Ascending aorta (tissue), 2 donors: ENCODE results near the gene DIDO1. TPM values are rescaled to one million over a fixed set of nuclear protein-coding genes. Genes with fewer than 3 reads are reported as not detected.

Source experiments
- DNase-seq, 2 donors: peaks; one replicate each; pipeline ENCODE4 v3.0.0-alpha.2; 2019; ENCODE audit warnings: low spot score in 2 of 2
- H3K27ac ChIP-seq, 2 donors: fragments of 200-600 bp; sonication (generic); one replicate each; pipeline ENCODE4 v1.5.1; 2016 to 2017; ENCODE audit warnings: mild to moderate bottlenecking in 1 of 2
- H3K27me3 ChIP-seq: fragments of 200-600 bp; sonication (generic); one replicate; pipeline ENCODE4 v1.5.1; 2017
- H3K36me3 ChIP-seq, 2 donors: fragments of 200-600 bp; sonication (generic); one replicate each; pipeline ENCODE4 v1.5.1; 2016
- H3K4me1 ChIP-seq, 2 donors: fragments of 200-600 bp; sonication (generic); one replicate each; pipeline ENCODE4 v1.5.1; 2016 to 2017; ENCODE audit warnings: mild to moderate bottlenecking in 1 of 2
- H3K4me3 ChIP-seq, 2 donors: fragments of 200-600 bp; sonication (generic); one replicate each; pipeline ENCODE4 v1.5.1; 2016 to 2017; ENCODE audit warnings: mild to moderate bottlenecking in 1 of 2
- H3K9me3 ChIP-seq, 2 donors: fragments of 200-600 bp; sonication (generic); one replicate each; pipeline ENCODE4 v1.5.1; 2016
- CTCF ChIP-seq, 3 experiments: fragments of 200-600 bp in 2 of 3; fragments of 450-650 bp in 1 of 3; sonication (generic) in 2 of 3; IDR thresholded peaks; one replicate each; pipeline ENCODE4 v1.5.1; 2016 to 2019; ENCODE audit warnings: antibody characterized with exemption in 3 of 3, mild to moderate bottlenecking in 1 of 3, moderate library complexity in 1 of 3
- intact Hi-C: fragments of 100-400 bp; cut with DNase I; formaldehyde crosslinking; loops from one replicate; pipeline ENCODE4 v1.15.1; 2023
- total RNA-seq: library from RNA; depleted of rRNA; stranded (reverse); fragments of >200 nt; gene quantifications from one replicate; pipeline ENCODE4 v1.1.0, GENCODE V29; 2016

The DIDO1 gene
- total RNA-seq, 1 donor from 2014 or later: 42.4 TPM

DNA sequence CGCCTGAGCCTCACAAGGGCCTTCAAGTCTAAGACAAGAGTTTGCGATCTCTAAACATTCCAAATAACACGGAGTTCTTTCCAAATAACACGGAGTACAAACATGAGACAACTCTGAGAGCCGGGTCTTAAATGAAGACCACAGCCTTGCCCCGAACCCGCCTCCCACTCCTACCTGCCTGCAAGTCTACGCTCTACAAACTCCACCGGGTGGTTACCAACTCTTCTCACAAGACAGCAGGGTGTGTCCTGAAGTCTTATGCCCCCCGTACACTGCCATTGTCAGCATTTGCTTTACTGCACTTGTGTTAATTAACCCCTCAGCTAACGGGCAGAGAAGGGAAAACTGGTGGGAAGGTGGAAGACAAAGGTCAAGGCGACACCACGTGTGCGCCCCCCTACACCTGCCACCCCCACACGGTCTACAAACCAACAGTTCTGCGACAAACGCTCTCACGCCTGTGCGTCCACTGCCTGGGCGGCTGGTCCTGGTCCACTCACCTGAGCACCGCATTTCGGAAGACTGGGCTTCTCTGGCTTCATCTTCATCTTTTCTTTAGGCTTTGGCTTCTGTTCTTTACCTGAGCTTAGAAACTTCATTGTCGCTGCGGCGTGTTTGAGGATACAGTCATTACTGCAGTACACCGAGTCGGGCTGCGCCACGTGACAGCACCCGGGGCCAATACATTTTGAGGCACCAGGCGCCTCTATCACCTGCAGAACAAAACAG is 19.5 kb downstream of the DIDO1 start:
- H3K27me3 ChIP-seq: no peaks in the 10 kb centered on the region
- DNase-seq: no peak
- no peak for TF ChIP-seq CTCF (IDR thresholded peaks at IDR 0.05)
- no peak overlapping the region for H3K27ac ChIP-seq
- peaks cover 86 to 100% of the 10 kb centered on the region in 2 donors for H3K36me3 ChIP-seq
- intact Hi-C loops: no loop called here
- no peak overlapping the region for H3K4me3 ChIP-seq
- H3K4me1 ChIP-seq: peaks cover 0 to 3% of the 10 kb centered on the region in 2 donors
- no peaks in the 10 kb centered on the region for H3K9me3 ChIP-seq

- Histone ChIP-seq H3K9me3 (no peaks in the 10 kb centered on the region), H3K4me1 (peaks cover 0 to 3% of the 10 kb centered on the region in 2 donors), H3K36me3 (peaks cover 82 to 100% of the 10 kb centered on the region in 2 donors), H3K27me3 (no peaks in the 10 kb centered on the region), H3K27ac (no peak overlapping the region), H3K4me3 (no peak overlapping the region)
- no peak for DNase-seq
- TF ChIP-seq CTCF (IDR thresholded peaks at IDR 0.05): no peak
- intact Hi-C loops: no loop called here
These were observed 20.1 kb downstream of the DIDO1 start for GRCh38 chr20:62906209-62906608.

- DNase-seq: no peak
- peaks cover 76 to 99% of the 10 kb centered on the region in 2 donors for H3K36me3 ChIP-seq
- H3K9me3 ChIP-seq: no peaks in the 10 kb centered on the region
- TF ChIP-seq CTCF (IDR thresholded peaks at IDR 0.05): no peak
- peaks cover under 1 to 5% of the 10 kb centered on the region in 2 donors for H3K4me1 ChIP-seq
- intact Hi-C loops: no loop called here
- H3K4me3 ChIP-seq: no peak overlapping the region
- no peaks in the 10 kb centered on the region for H3K27me3 ChIP-seq
- no peak overlapping the region for H3K27ac ChIP-seq
These were observed 20.7 kb downstream of the DIDO1 start for GRCh38 chr20:62905536-62906117.

DNA sequence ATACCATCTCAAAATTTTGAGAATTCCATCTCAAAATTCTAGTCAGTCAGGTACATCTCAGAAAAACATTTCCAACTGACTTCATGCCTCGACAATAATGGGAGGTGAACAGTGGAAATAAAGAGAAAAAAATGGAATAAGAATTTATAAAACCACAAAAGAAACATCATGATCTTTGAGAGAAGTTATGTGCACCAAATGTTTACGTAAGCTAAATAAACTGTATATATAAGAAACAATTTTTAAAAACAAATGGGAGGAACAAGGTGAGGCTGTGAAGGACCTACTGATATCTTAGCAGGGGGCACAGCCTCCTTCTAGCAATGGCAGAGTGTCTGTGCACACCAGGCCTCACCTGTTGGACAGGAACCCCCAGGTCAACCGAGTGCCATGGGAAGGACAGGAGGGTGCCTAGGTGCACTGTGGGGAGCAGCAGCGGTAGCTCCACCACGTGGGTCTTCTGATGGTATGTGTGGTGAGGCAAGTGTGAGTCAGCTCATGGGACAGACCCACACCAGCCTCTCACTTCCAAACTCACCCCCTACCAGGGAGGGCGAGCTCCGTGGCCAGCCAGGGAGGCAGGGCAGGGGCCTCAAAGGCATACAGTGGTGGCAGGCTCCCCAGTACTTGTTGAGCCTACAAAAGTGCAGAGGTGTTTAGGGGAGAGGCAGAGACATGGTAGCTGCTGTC is 23.2 kb downstream of the DIDO1 start:
- TF ChIP-seq CTCF (IDR thresholded peaks at IDR 0.05): no peak
- intact Hi-C loops: no loop called here
- peaks cover 52 to 74% of the 10 kb centered on the region in 2 donors for H3K36me3 ChIP-seq

DNA sequence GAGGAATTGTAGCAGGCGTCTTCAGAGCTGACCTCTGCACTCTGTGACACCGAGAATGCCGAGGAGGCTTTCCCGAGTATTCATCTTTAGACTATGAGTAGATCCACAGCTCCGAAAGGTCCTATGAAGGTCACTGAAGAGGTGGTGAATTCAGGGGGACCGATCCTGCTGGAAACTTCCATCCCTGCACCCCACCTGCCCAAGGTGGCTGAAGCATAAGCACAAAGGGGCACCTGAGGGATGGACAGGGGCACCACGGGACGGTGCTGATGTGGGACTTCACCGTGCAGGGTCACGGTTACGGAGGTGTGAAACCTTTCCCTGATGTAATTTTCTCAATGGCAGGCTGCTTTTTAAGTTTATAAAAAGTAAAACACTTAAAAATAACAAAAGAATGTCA is 24.4 kb downstream of the DIDO1 start:
- Histone ChIP-seq H3K27ac (no peak overlapping the region), H3K4me3 (no peak overlapping the region), H3K36me3 (peaks cover 40 to 62% of the 10 kb centered on the region in 2 donors), H3K27me3 (no peaks in the 10 kb centered on the region), H3K9me3 (no peaks in the 10 kb centered on the region), H3K4me1 (peaks cover 8 to 26% of the 10 kb centered on the region in 2 donors)
- no peak for DNase-seq
- intact Hi-C loops: loop anchor here (2.0 kb wide), 2 partner anchors 25 to 71 kb away; no protein-coding TSS in a partner anchor
- TF ChIP-seq CTCF (IDR thresholded peaks at IDR 0.05): no peak

More for the DNA sequence above, 23.2 kb downstream of the DIDO1 start:
- peaks cover 8 to 25% of the 10 kb centered on the region in 2 donors for H3K4me1 ChIP-seq
- DNase-seq: no peak
- no peaks in the 10 kb centered on the region for H3K9me3 ChIP-seq
- H3K27me3 ChIP-seq: no peaks in the 10 kb centered on the region
- H3K4me3 ChIP-seq: no peak overlapping the region
- H3K27ac ChIP-seq: no peak overlapping the region
